ENCODE data around the gene PARD3. TPM values are rescaled to one million over a fixed set of nuclear protein-coding genes. Genes with fewer than 3 reads are reported as not detected.

PARD3 gene
- total RNA-seq, 1 donor from 2014 or later, result 58.7 TPM

DNA sequence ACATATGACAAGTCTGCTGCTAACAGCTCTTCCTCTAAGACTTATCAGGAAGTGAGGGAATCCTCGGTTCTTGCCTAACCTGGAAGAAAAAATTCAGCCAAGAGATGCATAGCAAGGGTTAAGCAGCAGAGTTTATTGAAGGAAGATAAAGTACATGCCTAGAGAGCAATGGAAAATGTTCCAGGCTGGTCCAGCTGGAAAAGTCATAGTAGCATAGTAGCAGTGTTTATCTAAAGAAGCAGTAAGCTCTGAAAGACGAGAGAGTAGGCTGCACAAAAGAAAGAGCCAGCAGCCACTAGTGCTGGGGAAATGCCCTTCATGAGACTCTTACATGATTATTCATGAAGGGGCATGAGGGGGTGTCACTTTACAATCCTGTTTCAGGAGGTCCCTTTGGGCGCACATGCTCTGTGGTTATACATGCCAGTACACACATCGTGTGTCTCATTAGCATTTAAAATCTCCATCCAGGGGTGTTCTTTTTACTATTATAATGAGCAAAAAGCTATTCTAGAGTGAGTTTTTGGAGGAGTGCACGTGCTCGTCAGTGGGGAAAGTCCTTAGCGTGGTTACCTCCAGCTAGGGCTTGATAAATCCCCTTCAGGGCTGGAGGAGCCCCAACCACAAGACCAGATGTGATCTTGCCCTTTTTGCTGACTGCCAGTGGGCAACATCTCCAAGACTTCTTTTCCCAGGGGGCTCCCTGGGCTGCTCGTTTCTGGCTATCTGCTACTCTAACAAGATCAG is 716.1 kb downstream of the PARD3 start:
- peaks cover 3% of the 10 kb centered on the region for H3K36me3 Mint-ChIP-seq
- peaks cover 39% of the 10 kb centered on the region for H3K9me3 Mint-ChIP-seq
- H3K36me3 ChIP-seq, result no peaks in the 10 kb centered on the region
- no peak overlapping the region for H3K27ac Mint-ChIP-seq
- no peak overlapping the region for H2AFZ ChIP-seq (replicated peaks)
- TF ChIP-seq EZH2phosphoT487 (IDR thresholded peaks at IDR 0.05), result no peak
- TF ChIP-seq, protein P1, sequence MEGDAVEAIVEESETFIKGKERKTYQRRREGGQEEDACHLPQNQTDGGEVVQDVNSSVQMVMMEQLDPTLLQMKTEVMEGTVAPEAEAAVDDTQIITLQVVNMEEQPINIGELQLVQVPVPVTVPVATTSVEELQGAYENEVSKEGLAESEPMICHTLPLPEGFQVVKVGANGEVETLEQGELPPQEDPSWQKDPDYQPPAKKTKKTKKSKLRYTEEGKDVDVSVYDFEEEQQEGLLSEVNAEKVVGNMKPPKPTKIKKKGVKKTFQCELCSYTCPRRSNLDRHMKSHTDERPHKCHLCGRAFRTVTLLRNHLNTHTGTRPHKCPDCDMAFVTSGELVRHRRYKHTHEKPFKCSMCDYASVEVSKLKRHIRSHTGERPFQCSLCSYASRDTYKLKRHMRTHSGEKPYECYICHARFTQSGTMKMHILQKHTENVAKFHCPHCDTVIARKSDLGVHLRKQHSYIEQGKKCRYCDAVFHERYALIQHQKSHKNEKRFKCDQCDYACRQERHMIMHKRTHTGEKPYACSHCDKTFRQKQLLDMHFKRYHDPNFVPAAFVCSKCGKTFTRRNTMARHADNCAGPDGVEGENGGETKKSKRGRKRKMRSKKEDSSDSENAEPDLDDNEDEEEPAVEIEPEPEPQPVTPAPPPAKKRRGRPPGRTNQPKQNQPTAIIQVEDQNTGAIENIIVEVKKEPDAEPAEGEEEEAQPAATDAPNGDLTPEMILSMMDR (IDR thresholded peaks at IDR 0.05), result no peak
- no peak for TF ChIP-seq EZH2 (IDR thresholded peaks at IDR 0.05)
- H3K27me3 ChIP-seq, result no peaks in the 10 kb centered on the region
- peaks cover 3% of the 10 kb centered on the region for H3K4me1 ChIP-seq
- peaks cover 6% of the 10 kb centered on the region for H3K9me3 ChIP-seq (ENCODE audit: low read depth)
- no peaks in the 10 kb centered on the region for H3F3A ChIP-seq (ENCODE audit: low read depth)
- H3K4me1 Mint-ChIP-seq, result peaks cover 6% of the 10 kb centered on the region
- H3K27me3 Mint-ChIP-seq (ENCODE audit: insufficient read depth, low read depth), result peaks cover 2% of the 10 kb centered on the region
- H3K9ac ChIP-seq, result no peak overlapping the region
- no peak overlapping the region for H3K4me3 ChIP-seq
- H3K4me2 ChIP-seq, result no peak overlapping the region
- H4K20me1 ChIP-seq (ENCODE audit: low read depth), result no peaks in the 10 kb centered on the region
- H3K79me2 ChIP-seq (ENCODE audit: low read depth), result no peaks in the 10 kb centered on the region
- no peak for DNase-seq (ENCODE audit: low spot score)
- no peak overlapping the region for H3K27ac ChIP-seq
- no peak overlapping the region for H3K4me3 Mint-ChIP-seq

DNA sequence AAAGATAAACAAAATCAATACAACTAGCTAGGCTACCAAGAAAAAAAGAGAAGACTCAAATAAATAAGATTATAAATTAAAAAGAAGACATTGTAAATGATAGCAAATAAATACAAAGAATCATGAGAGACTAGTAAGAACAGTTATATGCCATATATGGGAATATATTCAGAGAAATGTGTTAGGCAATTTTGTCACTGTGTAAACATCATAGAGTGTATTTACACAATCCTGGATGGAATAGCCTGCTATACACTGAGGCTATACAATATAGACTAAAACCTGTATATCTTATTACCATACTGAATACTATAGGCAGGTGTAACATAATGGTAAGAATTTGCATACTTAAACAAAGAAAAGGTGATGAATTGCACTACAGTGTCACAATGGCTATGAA is 717.4 kb downstream of the PARD3 start:
- no peak for TF ChIP-seq EZH2 (IDR thresholded peaks at IDR 0.05)
- TF ChIP-seq, protein P1 (IDR thresholded peaks at IDR 0.05), result no peak
- TF ChIP-seq EZH2phosphoT487 (IDR thresholded peaks at IDR 0.05), result no peak

DNA sequence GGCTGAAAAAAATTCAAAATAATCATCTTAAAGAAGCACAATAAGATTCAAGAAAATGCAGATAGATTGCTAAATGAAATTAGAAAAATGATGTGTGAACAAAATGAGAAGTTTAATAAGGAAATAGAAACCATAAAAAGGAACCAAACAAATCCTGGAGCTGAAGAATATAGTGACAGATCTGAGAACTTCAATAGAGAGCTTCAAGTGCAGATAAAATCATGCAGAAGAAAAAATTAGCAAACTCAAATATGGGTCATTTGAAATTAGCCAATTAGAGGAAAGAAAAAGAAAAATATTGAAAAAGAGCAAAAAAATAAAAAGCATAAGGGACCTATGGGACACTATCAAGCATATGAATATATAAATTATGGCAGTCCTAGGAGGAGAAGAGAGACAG is 720.1 kb downstream of the PARD3 start:
- no peak overlapping the region for H3K9ac ChIP-seq
- Mint-ChIP-seq H3K4me3 (no peak overlapping the region), H3K36me3 (peaks cover 7% of the 10 kb centered on the region), H3K27ac (no peak overlapping the region), H3K9me3 (peaks cover 46% of the 10 kb centered on the region), H3K4me1 (no peaks in the 10 kb centered on the region), H3K27me3 (ENCODE audit: insufficient read depth, low read depth) (peaks cover 5% of the 10 kb centered on the region)
- DNase-seq (ENCODE audit: low spot score), result no peak
- H3K4me3 ChIP-seq, result no peak overlapping the region
- no peaks in the 10 kb centered on the region for H3K4me1 ChIP-seq
- no peaks in the 10 kb centered on the region for H3F3A ChIP-seq (ENCODE audit: low read depth)
- H3K9me3 ChIP-seq (ENCODE audit: low read depth), result peaks cover 6% of the 10 kb centered on the region
- H4K20me1 ChIP-seq (ENCODE audit: low read depth), result no peaks in the 10 kb centered on the region
- TF ChIP-seq EZH2phosphoT487 (IDR thresholded peaks at IDR 0.05) (no peak), EZH2 (IDR thresholded peaks at IDR 0.05) (no peak)
- TF ChIP-seq, protein P1 (IDR thresholded peaks at IDR 0.05), result no peak
- no peak overlapping the region for H2AFZ ChIP-seq (replicated peaks)
- no peak overlapping the region for H3K27ac ChIP-seq
- no peak overlapping the region for H3K4me2 ChIP-seq
- H3K36me3 ChIP-seq, result no peaks in the 10 kb centered on the region
- no peaks in the 10 kb centered on the region for H3K79me2 ChIP-seq (ENCODE audit: low read depth)
- H3K27me3 ChIP-seq, result no peaks in the 10 kb centered on the region

More for the DNA sequence above, 717.4 kb downstream of the PARD3 start:
- H3K27me3 ChIP-seq, result no peaks in the 10 kb centered on the region
- no peaks in the 10 kb centered on the region for H4K20me1 ChIP-seq (ENCODE audit: low read depth)
- H3K79me2 ChIP-seq (ENCODE audit: low read depth), result no peaks in the 10 kb centered on the region
- Mint-ChIP-seq H3K27me3 (ENCODE audit: insufficient read depth, low read depth) (peaks cover 2% of the 10 kb centered on the region), H3K9me3 (peaks cover 45% of the 10 kb centered on the region), H3K4me1 (no peaks in the 10 kb centered on the region), H3K36me3 (peaks cover 3% of the 10 kb centered on the region), H3K27ac (no peak overlapping the region), H3K4me3 (no peak overlapping the region)
- no peak overlapping the region for H3K9ac ChIP-seq
- H3K4me1 ChIP-seq, result no peaks in the 10 kb centered on the region
- no peak for DNase-seq (ENCODE audit: low spot score)
- H3K27ac ChIP-seq, result no peak overlapping the region
- H3K4me2 ChIP-seq, result no peak overlapping the region
- peaks cover 6% of the 10 kb centered on the region for H3K9me3 ChIP-seq (ENCODE audit: low read depth)
- H3K36me3 ChIP-seq, result no peaks in the 10 kb centered on the region
- H3F3A ChIP-seq (ENCODE audit: low read depth), result no peaks in the 10 kb centered on the region
- no peak overlapping the region for H2AFZ ChIP-seq (replicated peaks)
- no peak overlapping the region for H3K4me3 ChIP-seq

Data from neural progenitor cell (in vitro differentiated cells).